IMR-90 (cell line): ENCODE results near the gene GATAD2A.

Source experiments
- MAFK ChIP-seq: IDR thresholded peaks from 2 replicates; pipeline ENCODE4 v1.6.1; 2012; ENCODE audit warnings: low read depth, low read length, improper control_type of control experiment
- MXI1 ChIP-seq: IDR thresholded peaks from 2 replicates; pipeline ENCODE4 v1.6.1; 2012; ENCODE audit warnings: low read depth, mild to moderate bottlenecking, low read length, moderate library complexity, borderline replicate concordance
- POLR2A ChIP-seq: IDR thresholded peaks from 2 replicates; pipeline ENCODE4 v1.6.1; 2012; ENCODE audit warnings: mild to moderate bottlenecking, low read depth, low read length
- RAD21 ChIP-seq: IDR thresholded peaks from 2 replicates; pipeline ENCODE4 v1.6.1; 2012; ENCODE audit warnings: low read length, improper control_type of control experiment
- RCOR1 ChIP-seq: IDR thresholded peaks from 2 replicates; pipeline ENCODE4 v1.6.1; 2012; ENCODE audit warnings: mild to moderate bottlenecking, low read length, improper control_type of control experiment; ENCODE audit not compliant: insufficient replicate concordance
- RFX5 ChIP-seq: IDR thresholded peaks from 2 replicates; pipeline ENCODE4 v1.8.0; 2012; ENCODE audit warnings: low read depth, mild to moderate bottlenecking, low read length, moderate library complexity
- TF ChIP-seq, protein P1 (sequence below): conservative IDR thresholded peaks from 2 replicates; pipeline ENCODE4 v1.5.1; 2012; ENCODE audit warnings: mild to moderate bottlenecking, low read depth, low read length, improper control_type of control experiment
- TF ChIP-seq, protein P2 (sequence below): fragments of 150-350 bp; IDR thresholded peaks from 2 replicates; pipeline ENCODE4 v1.6.1; 2017; ENCODE audit warnings: mild to moderate bottlenecking, antibody characterized with exemption, low read length, low read depth

DNA sequence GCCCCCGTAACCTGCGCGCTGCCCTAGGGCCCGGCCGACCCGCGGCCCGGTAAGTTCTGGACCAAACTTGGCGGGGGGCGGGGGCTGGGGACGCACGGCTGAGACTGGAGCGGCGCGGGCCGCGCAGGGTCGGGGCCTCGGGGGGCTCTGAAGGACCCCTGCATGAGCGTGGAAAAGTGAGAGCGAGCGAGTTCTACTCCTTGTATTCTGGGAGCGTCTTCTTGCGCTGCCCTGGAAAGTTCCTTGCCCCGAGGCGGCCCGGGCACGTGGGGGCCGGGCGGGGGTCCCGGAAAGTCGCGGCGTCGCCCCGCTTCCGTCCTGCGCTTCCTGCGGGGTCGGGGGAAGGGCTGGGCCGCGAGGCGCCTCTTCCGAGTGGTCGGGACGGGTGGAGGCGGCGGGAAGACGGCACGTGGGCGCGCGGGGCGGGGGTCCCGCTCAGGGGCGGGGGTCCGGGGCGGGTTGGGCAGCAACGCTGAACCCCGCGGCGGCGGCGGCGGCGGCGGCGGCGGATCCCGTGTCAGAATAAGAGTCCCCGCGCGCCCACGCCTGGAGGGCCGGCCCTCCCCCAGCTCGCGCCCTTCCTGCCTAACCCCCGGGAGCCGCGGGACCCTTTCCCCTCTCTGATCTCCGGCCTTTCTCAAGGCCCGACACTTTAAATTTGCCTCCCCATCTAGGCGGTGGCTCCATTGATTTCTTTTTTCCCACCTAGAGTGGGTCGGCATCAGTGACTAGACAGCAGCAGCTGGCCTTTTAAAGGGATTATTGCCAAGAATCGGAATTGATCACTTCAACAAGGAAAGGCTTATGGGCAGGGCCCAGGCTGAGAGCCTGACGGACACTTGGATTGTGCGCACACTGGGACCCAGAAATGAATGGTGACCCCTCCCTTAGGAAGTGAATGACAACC lies 749 bp downstream of the GATAD2A start:
- TF ChIP-seq, protein P1, sequence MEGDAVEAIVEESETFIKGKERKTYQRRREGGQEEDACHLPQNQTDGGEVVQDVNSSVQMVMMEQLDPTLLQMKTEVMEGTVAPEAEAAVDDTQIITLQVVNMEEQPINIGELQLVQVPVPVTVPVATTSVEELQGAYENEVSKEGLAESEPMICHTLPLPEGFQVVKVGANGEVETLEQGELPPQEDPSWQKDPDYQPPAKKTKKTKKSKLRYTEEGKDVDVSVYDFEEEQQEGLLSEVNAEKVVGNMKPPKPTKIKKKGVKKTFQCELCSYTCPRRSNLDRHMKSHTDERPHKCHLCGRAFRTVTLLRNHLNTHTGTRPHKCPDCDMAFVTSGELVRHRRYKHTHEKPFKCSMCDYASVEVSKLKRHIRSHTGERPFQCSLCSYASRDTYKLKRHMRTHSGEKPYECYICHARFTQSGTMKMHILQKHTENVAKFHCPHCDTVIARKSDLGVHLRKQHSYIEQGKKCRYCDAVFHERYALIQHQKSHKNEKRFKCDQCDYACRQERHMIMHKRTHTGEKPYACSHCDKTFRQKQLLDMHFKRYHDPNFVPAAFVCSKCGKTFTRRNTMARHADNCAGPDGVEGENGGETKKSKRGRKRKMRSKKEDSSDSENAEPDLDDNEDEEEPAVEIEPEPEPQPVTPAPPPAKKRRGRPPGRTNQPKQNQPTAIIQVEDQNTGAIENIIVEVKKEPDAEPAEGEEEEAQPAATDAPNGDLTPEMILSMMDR = no peak
- TF ChIP-seq POLR2A = no peak; the same call in 1 of the 2 replicates
- no peak for TF ChIP-seq RFX5
- TF ChIP-seq MAFK = no peak
- TF ChIP-seq, protein P2, sequence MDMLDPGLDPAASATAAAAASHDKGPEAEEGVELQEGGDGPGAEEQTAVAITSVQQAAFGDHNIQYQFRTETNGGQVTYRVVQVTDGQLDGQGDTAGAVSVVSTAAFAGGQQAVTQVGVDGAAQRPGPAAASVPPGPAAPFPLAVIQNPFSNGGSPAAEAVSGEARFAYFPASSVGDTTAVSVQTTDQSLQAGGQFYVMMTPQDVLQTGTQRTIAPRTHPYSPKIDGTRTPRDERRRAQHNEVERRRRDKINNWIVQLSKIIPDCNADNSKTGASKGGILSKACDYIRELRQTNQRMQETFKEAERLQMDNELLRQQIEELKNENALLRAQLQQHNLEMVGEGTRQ = peak; percentile 4; the same call in 1 of the 2 replicates
- TF ChIP-seq RCOR1 = no peak
- no peak for TF ChIP-seq RAD21
- TF ChIP-seq MXI1 = no peak
